GM12801 (cell line): ENCODE measurements around the gene HYAL1.

Source experiments
- TF ChIP-seq, protein P1 (sequence below): IDR thresholded peaks from one replicate; pipeline ENCODE4 v1.5.1; 2011; ENCODE audit warnings: control low read depth; ENCODE audit not compliant: insufficient read length; ENCODE audit errors: extremely low read depth

The HYAL1 gene

GRCh38 chr3:50331364-50331907, 28.1 kb upstream of the HYAL1 start:
- TF ChIP-seq, protein P1, sequence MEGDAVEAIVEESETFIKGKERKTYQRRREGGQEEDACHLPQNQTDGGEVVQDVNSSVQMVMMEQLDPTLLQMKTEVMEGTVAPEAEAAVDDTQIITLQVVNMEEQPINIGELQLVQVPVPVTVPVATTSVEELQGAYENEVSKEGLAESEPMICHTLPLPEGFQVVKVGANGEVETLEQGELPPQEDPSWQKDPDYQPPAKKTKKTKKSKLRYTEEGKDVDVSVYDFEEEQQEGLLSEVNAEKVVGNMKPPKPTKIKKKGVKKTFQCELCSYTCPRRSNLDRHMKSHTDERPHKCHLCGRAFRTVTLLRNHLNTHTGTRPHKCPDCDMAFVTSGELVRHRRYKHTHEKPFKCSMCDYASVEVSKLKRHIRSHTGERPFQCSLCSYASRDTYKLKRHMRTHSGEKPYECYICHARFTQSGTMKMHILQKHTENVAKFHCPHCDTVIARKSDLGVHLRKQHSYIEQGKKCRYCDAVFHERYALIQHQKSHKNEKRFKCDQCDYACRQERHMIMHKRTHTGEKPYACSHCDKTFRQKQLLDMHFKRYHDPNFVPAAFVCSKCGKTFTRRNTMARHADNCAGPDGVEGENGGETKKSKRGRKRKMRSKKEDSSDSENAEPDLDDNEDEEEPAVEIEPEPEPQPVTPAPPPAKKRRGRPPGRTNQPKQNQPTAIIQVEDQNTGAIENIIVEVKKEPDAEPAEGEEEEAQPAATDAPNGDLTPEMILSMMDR = no peak

DNA sequence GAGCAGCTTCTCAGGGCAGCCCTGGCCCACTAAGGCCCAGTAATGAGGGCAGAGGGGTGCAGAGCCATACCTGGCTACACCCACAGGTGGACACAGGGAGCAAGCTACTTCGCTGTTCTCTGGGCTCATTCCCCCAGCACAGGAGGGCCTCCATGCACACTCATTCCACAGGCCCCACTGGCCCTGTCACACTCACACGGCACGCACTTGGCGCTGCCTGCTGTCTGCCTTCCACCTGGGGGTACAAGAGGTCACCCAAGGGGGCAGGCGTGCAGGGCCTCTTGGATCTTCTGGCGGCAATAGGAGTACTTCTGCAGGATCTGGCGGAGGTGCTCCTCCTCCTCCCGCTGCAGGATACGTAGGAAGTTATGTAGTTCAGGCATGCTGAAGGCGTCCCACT, 27.0 kb upstream of the HYAL1 start:
- TF ChIP-seq, protein P1 = no peak

DNA sequence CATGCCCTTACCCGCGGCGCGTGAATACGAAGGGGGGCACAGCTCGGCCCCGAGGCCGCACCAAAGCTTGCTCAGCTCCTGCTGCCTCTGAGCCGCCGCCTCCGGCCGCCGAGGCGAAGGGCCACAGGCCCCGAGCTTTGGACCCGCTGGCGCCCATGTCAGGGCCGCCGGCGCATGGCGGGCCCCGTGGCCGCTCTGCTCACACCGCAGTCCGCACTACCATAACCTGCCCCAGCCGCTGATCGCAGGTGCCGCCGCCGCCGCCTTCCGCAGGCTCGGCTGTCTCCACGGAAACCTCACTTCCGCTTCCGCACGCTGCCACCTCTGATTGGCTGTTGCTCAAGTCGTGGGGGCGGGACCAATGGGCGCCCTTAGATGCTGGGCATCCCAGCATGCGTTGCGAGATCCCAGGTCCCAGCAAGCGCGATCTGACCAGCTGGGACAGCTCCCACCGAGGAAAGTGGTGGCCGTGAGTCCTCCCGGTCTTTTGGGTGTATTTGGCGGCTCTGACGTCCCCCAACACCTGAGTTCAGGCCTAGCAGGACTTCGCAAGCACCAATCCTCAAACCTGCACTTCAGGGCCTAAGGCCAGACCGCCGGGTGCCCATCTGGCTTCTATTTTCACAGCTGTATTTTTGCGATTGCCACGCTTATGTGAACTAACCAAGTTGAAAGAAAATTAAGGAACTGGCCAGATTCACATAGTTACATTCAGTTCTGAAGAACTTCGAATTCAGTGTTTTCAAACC, 24.7 kb upstream of the HYAL1 start, which contains the start of gene TUSC2:
TSS of gene TUSC2 (minus strand) at position 281 of the 749 bp plus-strand sequence. CDS start at position 157, 124 bp downstream.
- TF ChIP-seq, protein P1 = no peak

DNA sequence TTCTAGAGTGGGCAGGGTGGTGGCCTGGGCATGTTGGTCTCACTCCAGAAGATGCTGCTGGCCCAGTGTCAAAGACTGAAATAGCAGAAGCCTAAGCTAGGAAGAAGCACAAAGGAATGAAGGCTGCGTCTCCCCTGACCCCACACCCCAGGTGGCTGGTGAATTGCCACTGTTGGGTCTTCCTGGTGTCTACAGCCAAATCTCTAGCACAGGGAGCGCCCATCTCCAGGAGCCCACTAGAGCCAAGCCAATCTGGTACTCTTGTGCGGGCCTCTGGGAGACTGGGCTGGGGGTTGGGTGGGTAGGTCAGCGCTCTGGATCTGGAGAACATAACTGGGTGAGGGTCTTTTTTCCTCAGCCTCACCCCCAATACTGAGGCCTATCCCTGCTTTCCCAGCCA, 23.8 kb upstream of the HYAL1 start:
- TF ChIP-seq, protein P1 = no peak

GRCh38 chr3:50326182-50326541, 22.8 kb upstream of the HYAL1 start:
- TF ChIP-seq, protein P1 = no peak

DNA sequence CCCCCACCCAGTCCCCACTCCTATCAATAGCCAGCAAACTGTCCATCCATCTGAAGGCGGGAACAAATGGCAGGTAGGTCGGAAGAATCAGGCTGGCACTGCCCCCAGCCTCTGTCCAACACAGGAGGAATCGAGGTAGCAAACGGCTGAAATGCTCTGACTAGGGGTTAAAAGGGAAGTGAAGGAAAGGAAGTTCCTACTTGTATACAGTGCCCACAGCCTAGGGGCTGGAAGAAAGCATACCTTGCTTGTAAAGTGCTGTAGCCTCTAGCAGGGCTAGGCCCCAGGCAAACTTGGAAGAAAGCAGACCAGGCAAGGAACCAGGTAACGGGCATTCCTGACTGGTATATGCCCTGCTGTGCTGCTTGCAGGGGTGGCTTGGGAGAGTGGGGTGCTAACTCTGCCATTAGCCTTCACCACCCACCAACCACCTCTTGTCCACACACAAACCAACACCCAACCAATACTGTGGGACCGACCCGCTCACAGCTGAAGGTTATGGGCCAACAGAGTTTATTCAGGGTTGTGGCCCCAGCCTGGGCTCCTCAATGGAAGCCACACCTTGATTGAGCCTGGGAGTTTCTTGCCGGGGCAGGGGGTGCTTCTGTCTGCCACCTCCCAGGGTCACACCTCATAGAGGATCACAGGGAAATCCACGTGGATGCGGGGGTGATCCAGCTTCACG, 22.3 kb upstream of the HYAL1 start:
- TF ChIP-seq, protein P1 = no peak

GRCh38 chr3:50325113-50325480, 21.7 kb upstream of the HYAL1 start:
- TF ChIP-seq, protein P1 = no peak
